ENCODE measurements around the gene NWD2.
A peak's percentile ranks its signal among the peaks of the same experiment; 100 is the strongest.

NWD2 gene

GRCh38 chr4:37450911-37451310 lies 206.4 kb downstream of the NWD2 start:
- H3K4me3 ChIP-seq (ENCODE audit: low read depth in 1 of 2, low read length in 2 of 2), result no peak overlapping the region
- DNase-seq, result no peak
- no peak overlapping the region for H3K27ac ChIP-seq (ENCODE audit: low read length)
- no peaks in the 10 kb centered on the region for H3K79me2 ChIP-seq (ENCODE audit: insufficient read depth, low read length)
- H3K4me2 ChIP-seq (ENCODE audit: insufficient read depth, low read length), result no peak overlapping the region
- no peaks in the 10 kb centered on the region for H3K36me3 ChIP-seq (ENCODE audit: insufficient read depth, low read length)
- TF ChIP-seq CTCF (IDR thresholded peaks at IDR 0.05; ENCODE audit: borderline replicate concordance, extremely low read depth, low read length, poor library complexity, severe bottlenecking) (no peak), EZH2 (IDR thresholded peaks at IDR 0.05; ENCODE audit: borderline replicate concordance, low read depth, low read length, severe bottlenecking) (no peak)
- H2AFZ ChIP-seq (ENCODE audit: low read depth, low read length), result no peak overlapping the region
- H3K4me1 ChIP-seq (ENCODE audit: insufficient read depth, low read length), result no peaks in the 10 kb centered on the region
- ATAC-seq (ENCODE audit: insufficient read depth, low read depth), result no peak
- no peaks in the 10 kb centered on the region for H4K20me1 ChIP-seq (ENCODE audit: insufficient read depth, low read length)
- no peaks in the 10 kb centered on the region for H3K9me3 ChIP-seq (ENCODE audit: insufficient read depth, low read length, severe bottlenecking)
- peaks cover 16% of the 10 kb centered on the region for H3K27me3 ChIP-seq (ENCODE audit: insufficient read depth, low read length, poor library complexity)
- H3K9ac ChIP-seq (ENCODE audit: low read depth, low read length), result no peak overlapping the region

- H3K9ac ChIP-seq (ENCODE audit: low read depth, low read length), result no peak overlapping the region
- H3K4me2 ChIP-seq (ENCODE audit: insufficient read depth, low read length), result no peak overlapping the region
- no peak for ATAC-seq (ENCODE audit: insufficient read depth, low read depth)
- H2AFZ ChIP-seq (ENCODE audit: low read depth, low read length), result no peak overlapping the region
- TF ChIP-seq EZH2 (IDR thresholded peaks at IDR 0.05; ENCODE audit: borderline replicate concordance, low read depth, low read length, severe bottlenecking) (no peak), CTCF (IDR thresholded peaks at IDR 0.05; ENCODE audit: borderline replicate concordance, extremely low read depth, low read length, poor library complexity, severe bottlenecking) (no peak)
- peaks cover 16% of the 10 kb centered on the region for H3K27me3 ChIP-seq (ENCODE audit: insufficient read depth, low read length, poor library complexity)
- no peak for DNase-seq
- no peaks in the 10 kb centered on the region for H3K4me1 ChIP-seq (ENCODE audit: insufficient read depth, low read length)
- H3K27ac ChIP-seq (ENCODE audit: low read length), result no peak overlapping the region
- H3K36me3 ChIP-seq (ENCODE audit: insufficient read depth, low read length), result no peaks in the 10 kb centered on the region
- no peaks in the 10 kb centered on the region for H3K9me3 ChIP-seq (ENCODE audit: insufficient read depth, low read length, severe bottlenecking)
- no peak overlapping the region for H3K4me3 ChIP-seq (ENCODE audit: low read depth in 1 of 2, low read length in 2 of 2)
- no peaks in the 10 kb centered on the region for H3K79me2 ChIP-seq (ENCODE audit: insufficient read depth, low read length)
- H4K20me1 ChIP-seq (ENCODE audit: insufficient read depth, low read length), result no peaks in the 10 kb centered on the region
Observed at GRCh38 chr4:37451656-37452055, 207.1 kb downstream of the NWD2 start.

- Histone ChIP-seq H3K27me3 (ENCODE audit: insufficient read depth, low read length, poor library complexity) (peaks cover 16% of the 10 kb centered on the region), H3K4me2 (ENCODE audit: insufficient read depth, low read length) (no peak overlapping the region), H3K9me3 (ENCODE audit: insufficient read depth, low read length, severe bottlenecking) (no peaks in the 10 kb centered on the region), H2AFZ (ENCODE audit: low read depth, low read length) (no peak overlapping the region), H3K9ac (ENCODE audit: low read depth, low read length) (no peak overlapping the region), H3K36me3 (ENCODE audit: insufficient read depth, low read length) (no peaks in the 10 kb centered on the region), H4K20me1 (ENCODE audit: insufficient read depth, low read length) (no peaks in the 10 kb centered on the region), H3K27ac (ENCODE audit: low read length) (no peak overlapping the region), H3K4me3 (ENCODE audit: low read depth in 1 of 2, low read length in 2 of 2) (no peak overlapping the region), H3K4me1 (ENCODE audit: insufficient read depth, low read length) (no peaks in the 10 kb centered on the region), H3K79me2 (ENCODE audit: insufficient read depth, low read length) (no peaks in the 10 kb centered on the region)
- ATAC-seq (ENCODE audit: insufficient read depth, low read depth), result peak; percentile 49; the same call in 1 of the 3 replicates
- TF ChIP-seq EZH2 (IDR thresholded peaks at IDR 0.05; ENCODE audit: borderline replicate concordance, low read depth, low read length, severe bottlenecking) (no peak), CTCF (IDR thresholded peaks at IDR 0.05; ENCODE audit: borderline replicate concordance, extremely low read depth, low read length, poor library complexity, severe bottlenecking) (peak; percentile 60)
- peak; percentile 11 for DNase-seq
Observed at GRCh38 chr4:37452952-37453280, 208.4 kb downstream of the NWD2 start.
